ENCODE measurements around the gene MDGA2. TPM values are rescaled to one million over a fixed set of nuclear protein-coding genes. Genes with fewer than 3 reads are reported as not detected.

Gene MDGA2
- total and polyA plus RNA-seq, 9 of the 15 experiments (the other 6 are each of a cell fraction or from before 2014, with no cell fraction given), result 0.01 to 0.18 (median 0.03) TPM; not detected in 5

DNA sequence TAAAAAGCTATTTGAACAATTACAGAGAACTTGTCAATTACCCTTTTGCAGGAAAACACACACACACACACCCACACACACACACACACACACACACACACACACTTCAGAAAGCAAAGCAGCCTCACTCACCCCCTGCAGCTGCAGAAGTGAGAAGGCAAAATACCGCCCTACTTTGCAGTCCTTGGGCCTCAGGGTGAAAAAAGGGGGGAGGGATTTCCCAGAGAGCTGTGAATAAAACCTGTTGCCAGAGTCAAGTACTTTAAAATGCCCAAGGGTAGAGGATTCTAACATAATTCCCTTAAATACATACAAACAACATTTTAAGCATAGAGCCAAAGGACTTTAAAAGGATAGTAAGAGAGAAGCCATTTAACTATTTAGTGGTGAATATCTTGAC lies 285.9 kb downstream of the MDGA2 start:
- no peak overlapping the region for H3K9ac ChIP-seq (ENCODE audit: insufficient read depth in 1 of 2, low read depth in 2 of 2, low read length in 2 of 2)
- FAIRE-seq (no peak), ATAC-seq (no peak), DNase-seq (ENCODE audit: extremely low read depth in 1 of 4, low spot score in 3 of 4) (no peak)
- no peak overlapping the region for H2AFZ ChIP-seq (ENCODE audit: low read depth, low read length)
- no peaks in the 10 kb centered on the region for H4K20me1 ChIP-seq (replicated peaks; ENCODE audit: control insufficient read depth, insufficient read depth, low read length)
- H3K4me1 ChIP-seq (replicated peaks in 1 of 2; ENCODE audit: control insufficient read depth in 2 of 2, insufficient read depth in 2 of 2, low read length in 2 of 2), result no peaks in the 10 kb centered on the region
- in situ Hi-C loops (cut with MboI), result no loop called here
- CTCF ChIA-PET (ENCODE audit: low intra/inter-chr PET ratio), result no interaction called here
- H3K9me1 ChIP-seq (ENCODE audit: control insufficient read depth, insufficient read depth, low read length), result no peaks in the 10 kb centered on the region
- POLR2A ChIA-PET, result no interaction called here
- no TSS peak for BruUV-seq (replicated peaks)
- no peaks in the 10 kb centered on the region for H3K27me3 ChIP-seq (ENCODE audit: control insufficient read depth in 2 of 2, insufficient read depth in 2 of 2, low read length in 2 of 2)
- no peak overlapping the region for H3K27ac ChIP-seq (ENCODE audit: extremely low read depth, low read depth, low read length)
- no peak overlapping the region for H3K4me3 ChIP-seq
- WGBS (ENCODE audit: insufficient coverage, low coverage, missing lambda C conversion rate), result 0% methylated on average over 1 of the region's 1 CpG
- no peak overlapping the region for H3K4me2 ChIP-seq (ENCODE audit: insufficient read depth, low read length)
- TF ChIP-seq NONO (IDR thresholded peaks at IDR 0.05; ENCODE audit: low read depth in 2 of 2, low read length in 1 of 2) (no peak), EWSR1 (IDR thresholded peaks at IDR 0.05; ENCODE audit: borderline replicate concordance, low read depth, partially characterized antibody) (no peak), PML (IDR thresholded peaks at IDR 0.05; ENCODE audit: low read length) (no peak), NCOA4 (IDR thresholded peaks at IDR 0.05; ENCODE audit: partially characterized antibody) (no peak), NUFIP1 (IDR thresholded peaks at IDR 0.05; ENCODE audit: partially characterized antibody) (no peak), KDM4B (IDR thresholded peaks at IDR 0.05; ENCODE audit: borderline replicate concordance in 2 of 2, low read depth in 1 of 2) (no peak), PTTG1 (tag; IDR thresholded peaks at IDR 0.05; ENCODE audit: low read depth) (no peak)
- TF ChIP-seq, protein P1, sequence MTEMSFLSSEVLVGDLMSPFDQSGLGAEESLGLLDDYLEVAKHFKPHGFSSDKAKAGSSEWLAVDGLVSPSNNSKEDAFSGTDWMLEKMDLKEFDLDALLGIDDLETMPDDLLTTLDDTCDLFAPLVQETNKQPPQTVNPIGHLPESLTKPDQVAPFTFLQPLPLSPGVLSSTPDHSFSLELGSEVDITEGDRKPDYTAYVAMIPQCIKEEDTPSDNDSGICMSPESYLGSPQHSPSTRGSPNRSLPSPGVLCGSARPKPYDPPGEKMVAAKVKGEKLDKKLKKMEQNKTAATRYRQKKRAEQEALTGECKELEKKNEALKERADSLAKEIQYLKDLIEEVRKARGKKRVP (CRISPR knock-in tag; IDR thresholded peaks at IDR 0.05), result no peak
- TF ChIP-seq, protein P2, sequence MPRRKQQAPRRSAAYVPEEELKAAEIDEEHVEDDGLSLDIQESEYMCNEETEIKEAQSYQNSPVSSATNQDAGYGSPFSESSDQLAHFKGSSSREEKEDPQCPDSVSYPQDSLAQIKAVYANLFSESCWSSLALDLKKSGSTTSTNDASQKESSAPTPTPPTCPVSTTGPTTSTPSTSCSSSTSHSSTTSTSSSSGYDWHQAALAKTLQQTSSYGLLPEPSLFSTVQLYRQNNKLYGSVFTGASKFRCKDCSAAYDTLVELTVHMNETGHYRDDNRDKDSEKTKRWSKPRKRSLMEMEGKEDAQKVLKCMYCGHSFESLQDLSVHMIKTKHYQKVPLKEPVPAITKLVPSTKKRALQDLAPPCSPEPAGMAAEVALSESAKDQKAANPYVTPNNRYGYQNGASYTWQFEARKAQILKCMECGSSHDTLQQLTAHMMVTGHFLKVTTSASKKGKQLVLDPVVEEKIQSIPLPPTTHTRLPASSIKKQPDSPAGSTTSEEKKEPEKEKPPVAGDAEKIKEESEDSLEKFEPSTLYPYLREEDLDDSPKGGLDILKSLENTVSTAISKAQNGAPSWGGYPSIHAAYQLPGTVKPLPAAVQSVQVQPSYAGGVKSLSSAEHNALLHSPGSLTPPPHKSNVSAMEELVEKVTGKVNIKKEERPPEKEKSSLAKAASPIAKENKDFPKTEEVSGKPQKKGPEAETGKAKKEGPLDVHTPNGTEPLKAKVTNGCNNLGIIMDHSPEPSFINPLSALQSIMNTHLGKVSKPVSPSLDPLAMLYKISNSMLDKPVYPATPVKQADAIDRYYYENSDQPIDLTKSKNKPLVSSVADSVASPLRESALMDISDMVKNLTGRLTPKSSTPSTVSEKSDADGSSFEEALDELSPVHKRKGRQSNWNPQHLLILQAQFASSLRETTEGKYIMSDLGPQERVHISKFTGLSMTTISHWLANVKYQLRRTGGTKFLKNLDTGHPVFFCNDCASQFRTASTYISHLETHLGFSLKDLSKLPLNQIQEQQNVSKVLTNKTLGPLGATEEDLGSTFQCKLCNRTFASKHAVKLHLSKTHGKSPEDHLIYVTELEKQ (CRISPR knock-in tag; IDR thresholded peaks at IDR 0.05), result no peak
- TF ChIP-seq, protein P3, sequence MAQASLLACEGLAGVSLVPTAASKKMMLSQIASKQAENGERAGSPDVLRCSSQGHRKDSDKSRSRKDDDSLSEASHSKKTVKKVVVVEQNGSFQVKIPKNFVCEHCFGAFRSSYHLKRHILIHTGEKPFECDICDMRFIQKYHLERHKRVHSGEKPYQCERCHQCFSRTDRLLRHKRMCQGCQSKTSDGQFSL (CRISPR knock-in tag; IDR thresholded peaks at IDR 0.05), result no peak
- TF ChIP-seq, protein P3 (tag; IDR thresholded peaks at IDR 0.05), result no peak
- TF ChIP-seq, protein P4, sequence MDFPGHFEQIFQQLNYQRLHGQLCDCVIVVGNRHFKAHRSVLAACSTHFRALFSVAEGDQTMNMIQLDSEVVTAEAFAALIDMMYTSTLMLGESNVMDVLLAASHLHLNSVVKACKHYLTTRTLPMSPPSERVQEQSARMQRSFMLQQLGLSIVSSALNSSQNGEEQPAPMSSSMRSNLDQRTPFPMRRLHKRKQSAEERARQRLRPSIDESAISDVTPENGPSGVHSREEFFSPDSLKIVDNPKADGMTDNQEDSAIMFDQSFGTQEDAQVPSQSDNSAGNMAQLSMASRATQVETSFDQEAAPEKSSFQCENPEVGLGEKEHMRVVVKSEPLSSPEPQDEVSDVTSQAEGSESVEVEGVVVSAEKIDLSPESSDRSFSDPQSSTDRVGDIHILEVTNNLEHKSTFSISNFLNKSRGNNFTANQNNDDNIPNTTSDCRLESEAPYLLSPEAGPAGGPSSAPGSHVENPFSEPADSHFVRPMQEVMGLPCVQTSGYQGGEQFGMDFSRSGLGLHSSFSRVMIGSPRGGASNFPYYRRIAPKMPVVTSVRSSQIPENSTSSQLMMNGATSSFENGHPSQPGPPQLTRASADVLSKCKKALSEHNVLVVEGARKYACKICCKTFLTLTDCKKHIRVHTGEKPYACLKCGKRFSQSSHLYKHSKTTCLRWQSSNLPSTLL (IDR thresholded peaks at IDR 0.05), result no peak
- no peaks in the 10 kb centered on the region for H3K79me2 ChIP-seq (ENCODE audit: control insufficient read depth, insufficient read depth, low read length)
- H3K36me3 ChIP-seq (ENCODE audit: control insufficient read depth, insufficient read depth, low read length), result no peaks in the 10 kb centered on the region
- intact Hi-C loops (cut with micrococcal nuclease), result no loop called here
- H3K9me3 ChIP-seq (replicated peaks; ENCODE audit: control insufficient read depth, insufficient read depth, low read depth, low read length), result no peaks in the 10 kb centered on the region

All from K562 (cell line).